Activated T-cell treated with anti-CD3 and anti-CD28 coated beads, Interleukin-2, amount 50 U/mL, for 1 hour (primary cell): ENCODE data around the gene FIBIN.

ENCODE experiments used
- DNase-seq: peaks from one replicate; pipeline ENCODE4 v3.0.0-alpha.2; 2020

Gene FIBIN

GRCh38 chr11:27025312-27025955, 31.5 kb downstream of the FIBIN start:
- no peak for DNase-seq

GRCh38 chr11:27025957-27026733, 32.2 kb downstream of the FIBIN start:
- no peak for DNase-seq

GRCh38 chr11:27028561-27028965, 34.7 kb downstream of the FIBIN start:
- no peak for DNase-seq

- no peak for DNase-seq
Measured at GRCh38 chr11:27029966-27030365, 36.1 kb downstream of the FIBIN start.

- no peak for DNase-seq
Measured at GRCh38 chr11:27031754-27032153, 37.8 kb downstream of the FIBIN start.

- DNase-seq: no peak
Measured at GRCh38 chr11:27039873-27040272, 46.0 kb downstream of the FIBIN start.

GRCh38 chr11:27040302-27041115, 46.6 kb downstream of the FIBIN start, which contains the start of gene BBOX1:
Gene BBOX1, plus strand, starts transcription at chr11:27040815. Its CDS starts 14,616 bp downstream, at chr11:27055431.
- no peak for DNase-seq

- DNase-seq: no peak
Measured at GRCh38 chr11:27041141-27041899, 47.4 kb downstream of the FIBIN start.
